ENCODE results near the gene KIF2A.

KIF2A gene

GRCh38 chr5:62296998-62297397, 9.0 kb upstream of the KIF2A start:
- no peak for DNase-seq

GRCh38 chr5:62298118-62298517, 7.9 kb upstream of the KIF2A start:
- DNase-seq: no peak

- DNase-seq: no peak
Observed at GRCh38 chr5:62299101-62299500, 6.9 kb upstream of the KIF2A start.

- no peak for DNase-seq
Observed at GRCh38 chr5:62299600-62299999, 6.4 kb upstream of the KIF2A start.

GRCh38 chr5:62305358-62305714, 670 bp upstream of the KIF2A start:
- no peak for DNase-seq

- no peak for DNase-seq
Observed at GRCh38 chr5:62306323-62306895, 403 bp downstream of the KIF2A start.

GRCh38 chr5:62306896-62307689, 1.1 kb downstream of the KIF2A start:
- peak; percentile 74 for DNase-seq

GRCh38 chr5:62308439-62308838, 2.4 kb downstream of the KIF2A start:
- DNase-seq: no peak

GRCh38 chr5:62309107-62309506, 3.1 kb downstream of the KIF2A start:
- no peak for DNase-seq

GRCh38 chr5:62310426-62311143, 4.6 kb downstream of the KIF2A start:
- DNase-seq: no peak

- no peak for DNase-seq
Observed at GRCh38 chr5:62312036-62312435, 6.0 kb downstream of the KIF2A start.

GRCh38 chr5:62312674-62313073, 6.7 kb downstream of the KIF2A start:
- no peak for DNase-seq

- DNase-seq: no peak
Observed at GRCh38 chr5:62314213-62314830, 8.3 kb downstream of the KIF2A start.

GRCh38 chr5:62315376-62316175, 9.6 kb downstream of the KIF2A start:
- DNase-seq: no peak

- no peak for DNase-seq
Observed at GRCh38 chr5:62316176-62316502, 10.1 kb downstream of the KIF2A start.

GRCh38 chr5:62317810-62318209, 11.8 kb downstream of the KIF2A start:
- DNase-seq: no peak

GRCh38 chr5:62322484-62322883, 16.5 kb downstream of the KIF2A start:
- DNase-seq: no peak

- DNase-seq: no peak
Observed at GRCh38 chr5:62326302-62326701, 20.3 kb downstream of the KIF2A start.

- DNase-seq: no peak
Observed at GRCh38 chr5:62326702-62327101, 20.7 kb downstream of the KIF2A start.

GRCh38 chr5:62327138-62328053, 21.4 kb downstream of the KIF2A start:
- no peak for DNase-seq

GRCh38 chr5:62328772-62329491, 22.9 kb downstream of the KIF2A start:
- no peak for DNase-seq

Measured in right hindlimb (tissue), 1 donor.